ENCODE measurements around the gene BIK.

The BIK gene

DNA sequence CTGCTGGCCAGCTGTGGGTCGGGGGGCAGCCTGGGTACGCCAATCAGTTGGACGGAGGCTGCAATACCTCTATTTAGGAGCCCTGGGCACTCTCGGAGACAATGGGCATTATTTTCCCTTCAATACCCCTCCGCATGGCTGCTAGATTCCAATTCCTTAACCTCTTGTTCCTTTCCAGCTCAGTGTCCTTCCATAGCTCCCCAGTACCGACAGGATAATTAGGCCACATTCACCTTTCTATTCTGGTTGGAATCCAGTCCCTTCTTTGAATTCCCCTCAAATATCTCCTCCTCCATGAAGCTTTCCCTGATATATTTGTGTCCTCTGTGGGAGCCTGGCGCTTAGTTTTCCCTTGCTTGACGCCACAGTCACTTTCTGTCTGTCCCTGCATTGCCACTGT lies 4.2 kb upstream of the BIK start:
- DNase-seq, result no peak

DNA sequence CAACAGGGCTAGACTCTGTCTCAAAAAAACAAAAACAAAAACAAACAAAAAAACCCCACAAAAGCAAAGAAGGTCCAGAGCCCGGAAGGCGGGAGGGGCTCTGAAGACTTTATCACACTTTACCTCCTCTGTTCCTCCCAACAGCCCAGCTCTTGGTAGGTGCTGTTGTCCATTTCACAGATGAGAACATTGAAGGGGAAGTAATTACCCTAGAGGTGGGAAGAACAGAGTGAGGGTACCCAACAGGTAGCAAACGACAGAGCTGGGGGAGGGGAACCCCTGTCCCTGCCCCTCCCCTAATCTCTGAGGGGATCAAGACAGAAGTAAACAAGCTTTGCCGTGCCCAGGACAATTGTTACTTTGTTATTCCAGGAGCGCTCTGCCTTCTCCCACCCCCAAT lies 1.0 kb upstream of the BIK start:
- DNase-seq, result no peak

DNA sequence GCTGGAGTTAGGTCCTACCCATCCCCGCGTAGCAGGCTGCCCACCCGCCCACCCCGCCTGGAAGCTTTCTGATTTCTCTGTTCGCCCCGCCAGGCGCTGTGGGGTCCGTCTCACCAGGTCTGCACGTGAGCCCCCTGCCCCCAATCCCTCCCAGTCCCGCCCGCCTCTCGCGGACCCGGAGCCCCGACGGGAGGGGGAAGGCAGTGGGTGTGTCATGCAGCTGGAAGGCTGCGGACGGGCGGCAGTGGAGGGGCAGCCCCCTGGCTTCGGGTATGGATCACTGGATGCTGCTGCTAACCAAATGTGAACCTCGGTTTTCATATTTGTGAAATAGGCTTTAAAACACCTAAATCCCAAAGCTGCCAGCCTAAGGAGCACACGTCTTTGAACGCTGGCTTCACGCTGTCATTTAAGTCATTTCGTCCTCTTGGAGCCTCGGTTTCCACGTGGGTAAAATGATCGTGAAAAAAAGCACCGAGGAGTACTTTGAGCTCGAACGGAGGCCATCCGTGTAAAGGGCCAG lies 568 bp upstream of the BIK start:
- DNase-seq, result no peak

DNA sequence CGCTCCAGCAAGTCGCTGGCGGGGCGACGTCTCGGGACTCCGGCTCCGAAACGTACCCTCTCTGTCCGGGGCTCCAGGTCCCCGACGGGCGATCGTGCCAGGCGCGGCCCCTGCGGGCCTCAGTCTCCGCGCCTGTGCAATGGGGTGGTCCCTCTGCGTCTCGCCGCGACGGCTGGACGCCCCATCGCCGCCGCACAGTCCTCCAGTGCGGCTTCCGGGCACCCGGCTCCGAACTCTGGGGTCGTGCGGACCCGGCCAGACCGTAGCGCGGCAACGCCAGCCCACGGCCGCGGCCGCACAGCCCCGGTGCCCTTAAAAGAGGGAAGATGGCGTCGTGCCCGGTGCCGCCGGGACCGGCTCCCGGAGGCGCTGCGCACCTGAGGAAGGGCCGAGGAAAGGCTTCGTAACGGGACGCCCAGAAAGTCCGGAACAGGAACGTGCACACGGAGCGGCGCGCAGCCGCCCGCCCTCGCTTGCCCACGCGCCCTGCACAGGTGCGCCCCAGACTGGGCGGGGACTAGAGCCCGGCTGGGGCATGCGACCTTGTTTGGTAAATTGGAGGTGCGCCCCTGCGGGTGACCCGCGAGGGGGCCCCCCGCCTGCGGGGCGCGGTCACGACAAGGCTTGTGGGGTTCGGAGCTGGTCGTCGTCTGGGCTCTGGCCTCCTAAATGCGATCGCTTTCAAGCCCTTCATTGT lies 525 bp downstream of the BIK start:
- DNase-seq, result no peak

DNA sequence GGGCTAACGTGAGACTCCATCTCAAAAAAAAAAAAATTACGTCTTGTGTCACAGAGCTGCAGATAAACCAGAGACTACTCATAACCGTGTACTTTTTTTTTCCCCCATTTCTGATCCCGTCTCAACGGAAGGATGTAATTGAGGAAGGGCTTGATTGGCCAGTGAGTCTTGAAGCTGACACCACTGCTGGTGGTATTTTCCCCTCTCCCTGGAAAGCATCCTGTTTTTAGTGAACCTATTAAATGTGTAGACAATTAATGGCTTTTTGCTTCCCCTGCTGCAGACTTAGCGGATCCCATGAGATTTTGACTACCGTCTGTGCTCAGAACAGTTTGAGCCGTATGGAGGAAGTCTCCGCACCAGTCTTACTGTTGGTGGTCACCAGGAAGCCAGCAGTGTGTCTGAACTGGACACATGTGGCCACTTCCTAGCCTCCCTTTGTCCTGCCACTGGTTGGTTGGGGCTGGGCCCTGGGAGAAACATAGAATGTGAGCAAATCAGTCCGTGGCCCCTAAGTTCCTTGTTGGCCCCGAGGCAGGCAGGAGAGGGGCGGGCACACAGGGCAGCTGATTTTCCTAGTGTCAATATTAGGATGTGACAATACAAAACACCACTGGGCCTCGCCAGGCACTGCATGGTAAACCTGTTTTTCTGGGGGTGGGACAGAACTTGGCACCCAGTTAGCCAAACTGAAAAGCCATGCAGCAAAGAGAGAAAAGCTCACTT lies 3.1 kb downstream of the BIK start:
- no peak for DNase-seq

DNA sequence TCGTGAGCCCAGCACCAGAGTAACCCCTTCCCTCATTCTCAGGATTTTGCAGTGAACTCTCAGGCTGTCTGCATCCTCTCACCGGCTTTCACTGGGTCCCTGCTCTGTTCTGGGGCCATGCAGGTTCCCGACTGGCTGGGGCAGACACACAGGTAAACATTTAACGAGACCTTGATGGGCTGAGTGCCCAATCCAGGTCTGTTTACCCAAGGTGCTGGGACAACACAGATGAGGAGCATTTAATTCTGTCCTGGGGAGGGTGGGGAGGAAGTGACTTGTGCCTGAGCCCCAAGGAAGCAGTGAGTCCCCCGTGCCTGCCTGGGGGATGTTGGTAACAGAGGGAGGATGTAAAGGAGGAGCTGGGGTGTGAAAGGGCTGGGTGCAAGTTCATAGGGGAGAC lies 4.4 kb downstream of the BIK start:
- no peak for DNase-seq

DNA sequence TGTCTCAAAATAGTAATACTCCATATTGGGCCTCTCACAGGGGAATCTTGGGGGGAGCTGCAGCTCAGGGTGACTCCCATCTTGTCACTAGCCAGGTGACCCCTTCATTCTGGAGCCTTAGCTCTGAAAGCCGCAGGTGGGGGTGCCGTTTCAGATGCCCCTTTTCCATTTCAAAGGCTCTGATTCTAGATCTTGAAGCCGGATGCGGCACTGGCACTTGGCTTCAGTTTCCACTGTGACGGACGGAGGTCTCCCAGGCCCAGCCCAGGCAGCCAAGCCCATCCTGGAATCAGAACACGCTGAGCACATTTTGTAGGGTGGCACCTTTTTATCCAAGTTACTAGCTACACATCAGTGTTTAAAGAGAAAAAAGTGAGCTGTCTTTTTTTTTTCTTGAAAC lies 6.4 kb downstream of the BIK start:
- no peak for DNase-seq

DNA sequence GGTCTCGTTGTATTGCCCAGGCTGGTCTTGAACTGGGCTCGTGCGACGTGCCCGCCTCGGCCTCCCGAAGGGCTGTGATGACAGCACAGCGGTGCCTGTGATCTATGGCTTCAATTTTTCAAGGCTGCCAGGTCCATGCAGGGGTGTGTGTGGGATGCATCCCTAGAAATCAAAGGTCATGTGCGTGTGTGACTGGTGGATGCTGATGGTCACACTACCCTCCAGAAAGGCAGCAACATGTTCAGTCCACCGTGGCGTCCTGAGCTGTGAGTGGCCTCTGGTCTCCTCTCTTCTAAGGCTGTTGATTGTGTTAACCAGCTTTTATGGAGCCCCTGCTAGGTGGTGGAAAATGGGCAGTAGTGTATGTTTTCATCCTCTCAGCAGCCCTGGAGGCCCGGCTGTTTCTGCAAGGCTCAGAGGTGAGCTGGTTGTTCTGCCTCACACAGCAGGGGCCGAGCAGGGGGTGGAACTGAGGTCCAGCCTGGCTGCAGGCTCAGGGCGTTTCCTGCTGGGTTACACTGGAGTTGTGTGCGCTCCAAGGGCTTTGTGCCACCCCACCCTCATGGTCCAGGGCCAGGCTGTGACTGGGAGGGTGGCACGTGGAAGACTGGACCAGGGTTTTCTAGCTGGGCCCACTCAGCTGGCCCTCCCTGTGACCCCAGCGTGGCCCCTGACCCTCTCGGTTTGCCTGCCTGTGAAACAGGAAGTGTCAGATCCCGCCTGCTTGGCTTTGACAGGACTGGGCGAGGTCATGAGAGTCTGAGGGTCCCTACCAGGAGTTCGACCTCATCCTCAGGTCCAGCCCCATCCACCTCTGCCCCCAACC lies 7.7 kb downstream of the BIK start:
- DNase-seq, result no peak

DNA sequence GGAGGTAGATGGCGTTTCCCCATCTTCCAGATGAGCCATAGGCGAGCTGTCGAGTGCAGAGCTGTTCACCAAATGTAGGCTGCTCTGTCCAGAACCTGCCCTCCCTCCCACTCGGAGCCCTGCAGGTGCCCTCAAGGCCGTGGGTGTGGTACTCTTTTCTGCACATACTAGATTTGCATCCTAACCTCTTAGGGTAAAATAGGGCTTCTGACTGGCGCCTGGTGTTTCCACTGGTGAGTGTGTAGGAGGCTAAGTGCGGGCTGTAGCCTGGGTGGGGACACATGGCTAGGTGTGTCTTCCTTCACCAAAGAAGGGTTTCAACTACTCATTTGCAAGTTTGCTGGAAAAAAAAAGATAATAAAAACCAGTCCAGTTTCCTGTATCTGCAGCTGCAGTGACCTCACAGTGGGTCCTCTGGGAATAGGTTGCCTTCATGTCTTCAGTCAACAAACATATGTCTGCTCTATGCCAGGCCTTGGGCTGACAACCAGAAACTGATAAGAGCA lies 8.5 kb downstream of the BIK start:
- no peak for DNase-seq

DNA sequence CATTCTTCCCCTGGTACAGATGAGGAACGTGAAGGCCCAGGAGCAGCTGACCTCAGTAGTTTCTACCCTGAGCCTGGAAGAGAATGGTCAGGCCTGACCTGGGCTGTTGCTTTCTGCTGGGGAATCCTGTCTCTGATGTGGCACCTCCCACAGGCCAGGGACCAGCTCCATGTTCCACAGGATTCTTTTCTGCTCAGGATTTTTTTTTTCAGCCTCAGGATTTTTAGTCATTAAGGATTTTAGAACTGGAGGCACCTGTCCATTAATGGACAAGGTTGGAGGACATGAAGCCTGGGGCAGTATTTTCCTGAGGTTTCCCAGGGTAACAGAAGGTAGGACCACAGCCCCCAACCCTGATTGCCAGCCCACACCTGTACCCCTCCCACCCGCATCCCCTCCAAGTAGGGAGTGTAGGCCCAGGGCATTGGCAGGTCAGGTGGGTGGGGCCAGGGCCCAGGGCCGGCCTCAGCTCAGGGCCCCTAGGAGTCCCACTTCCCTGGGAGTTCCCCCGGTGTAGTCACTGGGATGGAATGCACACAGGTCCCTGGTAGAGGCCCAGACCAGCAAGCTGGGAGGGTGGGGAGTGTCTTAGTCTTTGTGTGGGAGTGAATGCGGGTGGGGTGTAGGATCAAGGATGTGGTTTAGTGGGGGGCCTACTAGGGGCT lies 16.1 kb downstream of the BIK start:
- DNase-seq, result no peak

DNA sequence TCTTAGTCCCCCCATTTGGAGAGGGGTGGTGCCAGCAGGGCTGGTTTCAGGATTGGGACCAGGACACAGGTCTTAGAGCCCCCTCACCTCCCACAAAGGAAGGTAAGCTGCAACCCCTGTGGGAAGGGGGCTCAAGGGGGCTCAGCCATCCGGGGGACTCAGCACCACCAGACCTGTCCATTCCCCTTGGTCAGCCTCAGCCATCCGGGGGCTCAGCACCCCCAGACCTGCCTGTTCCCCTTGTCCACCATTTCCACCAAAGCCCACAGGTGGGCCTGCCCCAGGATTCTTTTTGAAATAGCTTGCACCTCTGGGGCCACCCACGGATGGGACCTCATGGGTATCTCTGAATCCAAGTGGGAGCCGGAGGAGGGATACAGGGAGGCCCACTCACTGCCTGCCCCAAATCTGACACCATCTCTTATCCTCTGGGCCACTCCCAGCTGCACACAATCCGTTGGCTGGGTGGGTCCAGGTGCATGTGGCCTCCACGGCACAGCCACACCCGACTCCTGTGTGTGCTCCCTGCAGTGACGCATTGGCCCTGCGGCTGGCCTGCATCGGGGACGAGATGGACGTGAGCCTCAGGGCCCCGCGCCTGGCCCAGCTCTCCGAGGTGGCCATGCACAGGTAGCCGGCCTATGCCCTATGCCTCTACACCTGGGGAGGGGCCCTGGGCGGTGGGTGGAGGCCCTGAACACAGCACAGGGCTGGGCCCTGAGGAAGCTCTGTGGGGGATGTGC lies 16.8 kb downstream of the BIK start:
- DNase-seq, result peak; percentile 44

DNA sequence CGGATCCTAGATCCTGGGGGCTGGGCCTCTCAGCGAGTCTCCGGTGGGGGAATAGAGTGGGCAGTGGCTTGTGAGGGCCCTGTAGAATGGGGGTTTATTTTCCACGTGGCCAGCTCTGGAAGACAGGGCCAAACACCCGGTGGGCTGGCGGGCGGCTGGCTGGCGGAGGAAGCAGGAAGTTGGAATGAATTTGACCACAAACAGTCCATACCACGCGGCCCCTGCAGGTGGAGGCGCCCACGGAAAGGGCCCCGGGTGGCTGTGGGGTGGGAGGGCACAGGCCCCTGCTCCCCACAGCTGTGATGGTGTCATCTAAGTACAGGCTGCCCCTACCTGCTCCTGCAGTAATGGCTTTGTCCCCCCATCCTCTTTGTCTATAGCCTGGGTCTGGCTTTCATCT lies 17.6 kb downstream of the BIK start:
- peak; percentile 75 for DNase-seq

DNA sequence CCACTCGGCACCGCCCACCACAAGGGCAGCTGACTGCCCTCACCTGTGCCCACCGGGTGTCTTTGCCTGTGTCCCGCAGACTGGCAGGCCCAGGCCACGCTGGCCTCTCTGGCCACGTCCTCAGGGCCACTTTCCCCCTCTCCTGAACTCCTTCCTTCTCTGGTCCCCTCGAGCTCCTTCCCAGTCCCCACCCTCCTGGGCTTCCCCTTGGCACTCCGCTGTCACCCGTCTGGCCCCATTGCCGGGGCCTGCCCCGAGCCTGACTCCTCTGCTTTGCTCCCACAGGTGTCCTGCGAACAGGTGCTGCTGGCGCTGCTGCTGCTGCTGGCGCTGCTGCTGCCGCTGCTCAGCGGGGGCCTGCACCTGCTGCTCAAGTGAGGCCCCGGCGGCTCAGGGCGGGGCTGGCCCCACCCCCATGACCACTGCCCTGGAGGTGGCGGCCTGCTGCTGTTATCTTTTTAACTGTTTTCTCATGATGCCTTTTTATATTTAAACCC lies 18.4 kb downstream of the BIK start:
- peak; percentile 78 for DNase-seq

DNA sequence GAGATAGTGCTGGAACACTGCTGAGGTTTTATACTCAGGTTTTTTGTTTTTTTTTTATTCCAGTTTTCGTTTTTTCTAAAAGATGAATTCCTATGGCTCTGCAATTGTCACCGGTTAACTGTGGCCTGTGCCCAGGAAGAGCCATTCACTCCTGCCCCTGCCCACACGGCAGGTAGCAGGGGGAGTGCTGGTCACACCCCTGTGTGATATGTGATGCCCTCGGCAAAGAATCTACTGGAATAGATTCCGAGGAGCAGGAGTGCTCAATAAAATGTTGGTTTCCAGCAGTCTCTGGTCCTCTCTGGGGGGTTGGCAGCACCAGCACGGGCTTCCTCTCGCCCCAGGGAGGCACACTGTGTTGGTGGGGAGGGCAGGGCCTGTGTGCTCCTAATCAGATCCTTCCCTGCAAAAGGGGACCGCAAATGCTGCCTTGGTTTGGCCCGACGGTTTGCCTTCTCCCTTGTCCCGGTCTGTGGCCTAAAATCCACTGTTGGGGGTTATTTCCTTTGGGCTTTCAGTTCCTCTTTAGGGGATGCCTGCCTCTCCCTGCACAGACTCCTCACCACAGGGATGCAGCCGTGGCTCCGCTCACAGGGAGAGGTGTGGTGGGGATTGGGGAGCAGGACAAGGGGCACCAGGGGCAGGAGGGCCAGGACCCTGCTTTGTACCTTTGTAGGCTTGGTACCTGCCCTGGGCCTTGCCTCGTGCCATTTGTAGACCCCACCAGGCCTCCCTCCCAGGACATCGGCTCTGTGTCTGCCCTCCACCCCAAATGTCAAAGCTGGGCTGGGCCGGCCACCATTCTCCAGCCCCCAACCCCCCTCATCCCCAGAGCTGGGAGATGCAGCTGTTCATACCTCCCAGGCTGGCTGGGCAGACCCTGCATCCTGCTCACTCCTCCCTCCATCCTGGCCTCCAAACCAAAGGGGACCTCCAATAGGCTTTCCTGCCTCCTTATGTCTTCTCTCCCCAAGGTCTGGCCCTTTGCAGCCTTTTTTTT lies 19.2 kb downstream of the BIK start:
- DNase-seq, result peak; percentile 77

DNA sequence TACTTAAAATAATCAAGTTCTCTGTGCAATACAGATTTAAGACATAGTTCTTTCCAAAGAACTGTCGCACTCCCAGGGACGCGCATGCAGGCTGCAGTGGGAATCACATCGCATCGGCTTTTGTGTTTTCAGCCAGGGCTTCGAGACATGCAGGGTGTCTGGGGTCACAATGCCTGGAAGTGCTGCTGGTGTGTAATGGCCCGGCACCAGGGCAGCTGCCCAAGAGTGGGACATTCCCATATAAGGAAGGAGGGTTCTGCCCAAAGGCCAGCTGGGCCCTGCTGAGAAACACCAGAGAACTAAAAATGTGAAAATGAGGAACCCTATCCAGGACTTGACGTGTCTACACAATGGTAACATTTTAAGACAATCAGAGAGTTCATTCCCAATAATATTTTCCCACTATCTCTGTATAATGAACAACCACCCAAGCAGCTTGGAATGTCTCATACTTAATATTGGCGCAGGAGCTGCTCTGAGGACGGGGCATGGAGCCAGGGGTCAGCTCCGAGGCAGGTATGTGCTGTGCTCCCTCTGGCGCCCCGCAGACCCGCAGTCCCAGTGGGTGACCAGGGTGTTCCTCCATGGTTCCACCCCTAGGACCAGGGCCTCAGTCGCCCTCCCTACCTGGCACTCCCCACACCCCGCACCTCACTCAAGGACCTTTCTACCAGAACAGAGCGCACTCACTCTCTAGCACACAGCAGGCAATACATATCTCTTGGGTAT lies 21.4 kb downstream of the BIK start:
- DNase-seq, result no peak

DNA sequence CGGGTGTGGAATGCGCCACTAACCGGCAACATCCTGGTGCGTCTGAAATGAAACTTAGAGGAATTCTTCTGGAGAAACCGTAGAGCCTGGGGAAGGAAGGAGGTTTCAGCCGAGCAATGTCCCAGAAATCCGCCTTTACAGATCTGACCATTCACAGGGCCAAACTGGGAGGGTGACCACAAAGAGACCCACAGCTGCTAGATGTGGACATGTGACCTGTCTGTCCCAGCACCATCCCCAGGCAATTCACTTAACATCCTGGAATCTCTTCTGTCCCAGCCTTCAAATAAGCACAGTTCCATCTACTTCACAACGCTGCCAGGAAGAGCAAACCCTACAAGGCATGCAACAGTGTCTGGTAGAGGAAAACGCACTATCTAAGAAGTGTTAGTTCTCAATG lies 22.9 kb downstream of the BIK start:
- no peak for DNase-seq

DNA sequence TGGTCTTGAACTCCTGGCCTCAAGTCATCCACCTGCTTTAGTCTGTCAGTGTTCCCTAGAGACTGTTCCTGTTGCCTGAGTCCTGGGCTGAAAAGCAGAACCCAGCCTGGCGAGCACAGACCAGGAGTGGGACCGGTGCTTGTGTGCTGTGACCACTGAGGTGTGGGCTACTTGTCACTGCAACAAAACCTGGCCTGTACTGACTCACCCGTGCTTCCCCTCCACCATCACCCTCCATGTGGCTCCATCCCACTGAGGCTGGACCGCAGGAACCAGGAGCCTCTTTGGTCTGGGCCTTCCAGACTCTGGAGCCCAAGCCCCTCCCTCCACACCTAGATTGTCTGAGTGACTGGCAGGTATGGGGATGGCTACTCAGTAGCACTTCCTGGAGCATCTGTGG lies 24.0 kb downstream of the BIK start:
- DNase-seq, result no peak

DNA sequence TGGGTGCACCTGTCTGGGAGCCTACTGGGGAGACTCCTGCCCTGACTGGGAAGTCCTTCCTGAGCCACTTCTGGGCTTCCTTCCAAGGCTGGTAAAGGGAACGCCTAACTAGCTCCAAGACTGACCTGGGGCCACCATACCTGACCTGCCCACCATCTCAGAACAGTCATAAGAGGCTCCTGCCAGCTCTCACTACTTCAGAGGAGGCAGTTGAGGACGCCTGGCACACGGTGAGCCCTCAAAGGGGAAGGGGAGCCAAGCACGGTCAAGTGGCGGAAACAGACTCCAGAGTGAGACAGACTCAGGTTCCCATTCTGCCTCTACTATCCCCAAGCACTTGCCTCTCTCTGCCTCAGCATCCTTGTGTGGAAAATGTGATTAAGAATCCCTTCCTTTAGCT lies 25.0 kb downstream of the BIK start:
- no peak for DNase-seq

DNA sequence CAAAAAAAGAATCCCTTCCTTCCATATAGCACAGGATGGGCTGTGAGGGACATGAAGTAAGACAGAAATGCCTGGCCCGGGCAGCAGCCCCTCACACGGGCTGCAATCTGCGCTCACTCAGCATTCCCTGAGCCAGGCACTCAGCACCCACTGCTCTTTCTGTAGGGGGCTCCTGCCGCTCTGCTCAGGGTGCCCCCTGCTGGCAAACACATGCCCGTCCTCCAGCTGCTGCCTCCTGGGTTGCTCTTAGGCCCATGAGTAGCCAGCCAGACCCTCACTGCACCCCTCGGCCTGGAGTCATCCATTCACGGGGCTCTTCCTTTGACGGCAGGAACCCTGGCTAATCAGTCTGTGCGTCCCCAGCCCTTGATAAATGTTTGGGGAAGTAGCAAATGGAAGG lies 25.7 kb downstream of the BIK start:
- DNase-seq, result peak; percentile 80

DNA sequence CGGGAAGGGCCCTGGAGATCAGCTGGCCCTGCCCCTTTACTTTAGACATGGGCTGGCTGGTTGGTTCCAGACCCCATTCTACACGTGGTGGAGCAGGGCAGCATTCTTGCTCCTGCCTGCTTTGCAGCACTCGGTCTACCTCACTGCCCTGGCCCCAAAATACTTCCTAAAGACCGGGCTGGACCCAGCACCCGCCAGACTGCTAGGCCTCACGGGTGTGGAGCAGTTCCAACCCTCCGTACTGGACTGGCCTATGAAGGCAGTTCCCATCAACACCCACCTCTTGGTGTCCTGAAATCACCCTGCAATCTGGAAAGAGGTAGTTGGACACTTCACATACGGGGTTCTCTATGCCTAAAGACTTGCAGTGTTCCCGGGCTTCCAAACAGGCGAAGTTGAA lies 26.3 kb downstream of the BIK start:
- no peak for DNase-seq

All from hematopoietic multipotent progenitor cell treated with erythropoietin and hydrocortisone succinate and interleukin-3 and kit ligand, for 4 days (in vitro differentiated cells).